Breast epithelium (tissue), 3 donors: ENCODE results near the gene USP43.

Experiments used
- CTCF ChIP-seq, 3 donors: fragments of 450-650 bp; IDR thresholded peaks; one replicate each; pipeline ENCODE4 v1.5.1; 2016 to 2017; ENCODE audit warnings: antibody characterized with exemption in 3 of 3, mild to moderate bottlenecking in 3 of 3, moderate library complexity in 3 of 3
- POLR2A ChIP-seq: fragments of 450-650 bp; IDR thresholded peaks from one replicate; pipeline ENCODE4 v1.6.1; 2016; ENCODE audit warnings: antibody characterized with exemption, mild to moderate bottlenecking, moderate library complexity
- POLR2AphosphoS5 ChIP-seq, 3 donors: sonication (generic); formaldehyde crosslinking; IDR thresholded peaks; one replicate each; pipeline ENCODE4 v1.6.1; 2017; ENCODE audit warnings: antibody characterized with exemption in 3 of 3

GRCh38 chr17:9728564-9728963, 83.2 kb downstream of the USP43 start:
- no peak for TF ChIP-seq CTCF (IDR thresholded peaks at IDR 0.05)
- no peak for TF ChIP-seq POLR2AphosphoS5 (IDR thresholded peaks at IDR 0.05)
- no peak for TF ChIP-seq POLR2A
